ENCODE measurements around the gene AKT2.

The AKT2 gene

GRCh38 chr19:40205760-40206159 lies 79.4 kb downstream of the AKT2 start:
- ATAC-seq (ENCODE audit: low read depth), result no peak
- no peak for TF ChIP-seq CTCF (IDR thresholded peaks at IDR 0.05; ENCODE audit: poor library complexity, severe bottlenecking)

GRCh38 chr19:40204381-40204780 lies 80.8 kb downstream of the AKT2 start:
- H3K4me1 ChIP-seq (ENCODE audit: insufficient read depth, poor library complexity, severe bottlenecking), result no peaks in the 10 kb centered on the region
- ATAC-seq (ENCODE audit: low read depth), result no peak
- H3K9me3 ChIP-seq (ENCODE audit: severe bottlenecking), result no peaks in the 10 kb centered on the region
- H3K36me3 ChIP-seq (ENCODE audit: low read depth), result peaks cover 6% of the 10 kb centered on the region
- no peaks in the 10 kb centered on the region for H3K27me3 ChIP-seq (ENCODE audit: insufficient read depth, poor library complexity, severe bottlenecking)
- H3K27ac ChIP-seq (ENCODE audit: poor library complexity, severe bottlenecking), result no peak overlapping the region
- TF ChIP-seq CTCF (IDR thresholded peaks at IDR 0.05; ENCODE audit: poor library complexity, severe bottlenecking), result no peak
- DNase-seq (ENCODE audit: low spot score), result no peak
- H3K4me3 ChIP-seq (ENCODE audit: severe bottlenecking), result no peak overlapping the region

More at GRCh38 chr19:40205760-40206159, 79.4 kb downstream of the AKT2 start:
- H3K27ac ChIP-seq (ENCODE audit: poor library complexity, severe bottlenecking), result no peak overlapping the region
- no peak overlapping the region for H3K4me3 ChIP-seq (ENCODE audit: severe bottlenecking)
- no peak for DNase-seq (ENCODE audit: low spot score)
- H3K4me1 ChIP-seq (ENCODE audit: insufficient read depth, poor library complexity, severe bottlenecking), result no peaks in the 10 kb centered on the region
- H3K27me3 ChIP-seq (ENCODE audit: insufficient read depth, poor library complexity, severe bottlenecking), result no peaks in the 10 kb centered on the region
- peaks cover 12% of the 10 kb centered on the region for H3K36me3 ChIP-seq (ENCODE audit: low read depth)
- H3K9me3 ChIP-seq (ENCODE audit: severe bottlenecking), result no peaks in the 10 kb centered on the region

GRCh38 chr19:40200341-40201099 lies 84.6 kb downstream of the AKT2 start:
- H3K4me3 ChIP-seq (ENCODE audit: severe bottlenecking), result no peak overlapping the region
- peaks cover 6% of the 10 kb centered on the region for H3K36me3 ChIP-seq (ENCODE audit: low read depth)
- H3K27ac ChIP-seq (ENCODE audit: poor library complexity, severe bottlenecking), result no peak overlapping the region
- TF ChIP-seq CTCF (IDR thresholded peaks at IDR 0.05; ENCODE audit: poor library complexity, severe bottlenecking), result no peak
- H3K27me3 ChIP-seq (ENCODE audit: insufficient read depth, poor library complexity, severe bottlenecking), result no peaks in the 10 kb centered on the region
- ATAC-seq (ENCODE audit: low read depth) (peak; percentile 68; the same call in 2 of the 3 replicates), DNase-seq (ENCODE audit: low spot score) (no peak)
- no peaks in the 10 kb centered on the region for H3K9me3 ChIP-seq (ENCODE audit: severe bottlenecking)
- H3K4me1 ChIP-seq (ENCODE audit: insufficient read depth, poor library complexity, severe bottlenecking), result no peaks in the 10 kb centered on the region

- ATAC-seq (ENCODE audit: low read depth) (no peak), DNase-seq (ENCODE audit: low spot score) (no peak)
- Histone ChIP-seq H3K36me3 (ENCODE audit: low read depth) (peaks cover 2% of the 10 kb centered on the region), H3K9me3 (ENCODE audit: severe bottlenecking) (no peaks in the 10 kb centered on the region), H3K4me3 (ENCODE audit: severe bottlenecking) (no peak overlapping the region), H3K27me3 (ENCODE audit: insufficient read depth, poor library complexity, severe bottlenecking) (no peaks in the 10 kb centered on the region), H3K4me1 (ENCODE audit: insufficient read depth, poor library complexity, severe bottlenecking) (no peaks in the 10 kb centered on the region), H3K27ac (ENCODE audit: poor library complexity, severe bottlenecking) (no peak overlapping the region)
- no peak for TF ChIP-seq CTCF (IDR thresholded peaks at IDR 0.05; ENCODE audit: poor library complexity, severe bottlenecking)
Measured at GRCh38 chr19:40198272-40198990, 86.7 kb downstream of the AKT2 start.

- ATAC-seq (ENCODE audit: low read depth) (no peak), DNase-seq (ENCODE audit: low spot score) (no peak)
- no peaks in the 10 kb centered on the region for H3K27me3 ChIP-seq (ENCODE audit: insufficient read depth, poor library complexity, severe bottlenecking)
- no peak overlapping the region for H3K27ac ChIP-seq (ENCODE audit: poor library complexity, severe bottlenecking)
- no peaks in the 10 kb centered on the region for H3K4me1 ChIP-seq (ENCODE audit: insufficient read depth, poor library complexity, severe bottlenecking)
- no peak overlapping the region for H3K4me3 ChIP-seq (ENCODE audit: severe bottlenecking)
- no peaks in the 10 kb centered on the region for H3K9me3 ChIP-seq (ENCODE audit: severe bottlenecking)
- H3K36me3 ChIP-seq (ENCODE audit: low read depth), result no peaks in the 10 kb centered on the region
- TF ChIP-seq CTCF (IDR thresholded peaks at IDR 0.05; ENCODE audit: poor library complexity, severe bottlenecking), result no peak
Measured at GRCh38 chr19:40193587-40193849, 91.6 kb downstream of the AKT2 start.
